Left lung (tissue), 10 donors: Measurements from ENCODE around the gene UNC13C. TPM values are rescaled to one million over a fixed set of nuclear protein-coding genes. Genes with fewer than 3 reads are reported as not detected.

Experiments used
- ATAC-seq: fragments of 200-7000 bp; cut with Tn5 transposase; one replicate; pipeline ENCODE4 v1.9.1; 2020; ENCODE audit warnings: moderate library complexity
- DNase-seq, 4 donors: peaks; one replicate each; pipeline ENCODE4 v3.0.0-alpha.2; 2013 to 2020
- H3K27ac ChIP-seq, 2 donors: fragments of 200-600 bp; sonication (generic) in 1 of 2; one replicate each; pipeline versions ENCODE4 v1.5.0 to v1.8.0; 2020 to 2021
- H3K27me3 ChIP-seq, 2 donors: fragments of 200-600 bp; sonication (generic) in 1 of 2; one replicate each; pipeline versions ENCODE4 v1.5.0 to v1.8.0; 2020 to 2021
- H3K36me3 ChIP-seq, 2 donors: fragments of 200-600 bp; sonication (generic) in 1 of 2; one replicate each; pipeline versions ENCODE4 v1.5.0 to v1.8.0; 2020 to 2021
- H3K4me1 ChIP-seq, 2 donors: fragments of 200-600 bp; one replicate each; pipeline ENCODE4 v1.8.0; 2021
- H3K4me3 ChIP-seq, 2 donors: fragments of 200-600 bp; sonication (generic) in 1 of 2; one replicate each; pipeline versions ENCODE4 v1.5.0 to v1.8.0; 2020 to 2021; ENCODE audit warnings: mild to moderate bottlenecking in 1 of 2
- H3K9me3 ChIP-seq, 2 donors: fragments of 200-600 bp; sonication (generic) in 1 of 2; one replicate each; pipeline versions ENCODE4 v1.5.0 to v1.8.0; 2020 to 2021
- intact Hi-C, 2 donors: fragments of 100-400 bp; cut with DNase I; formaldehyde crosslinking; loops; one replicate each; pipeline versions ENCODE4 v1.11.2 to v1.14.2; 2022
- polyA plus RNA-seq, 6 donors: library from polyadenylated mRNA; unstranded; fragments of 120-200 nt; gene quantifications; one replicate each; pipeline ENCODE4 v1.2.1, GENCODE V29; 2013; ENCODE audit not compliant: insufficient read length in 6 of 6
- total RNA-seq, 2 donors: library from RNA; stranded (reverse); fragmentation: NEBNext Ultra II Directional; extraction: Animal tissue kit (Norgen Biotek cat#: 25700); gene quantifications; one replicate each; pipeline ENCODE4 v1.2.1, GENCODE V29; 2021
- TF ChIP-seq, protein P1 (sequence below), 2 donors: fragments of 200-600 bp; sonication (generic) in 1 of 2; IDR thresholded peaks; one replicate each; pipeline versions ENCODE4 v1.5.0 to v1.8.0; 2021; ENCODE audit warnings: antibody characterized with exemption in 2 of 2
- donor health status: DM: no; HTN: yes; CAD: no.
- donor health status: DM: no; HTN: no; CAD: no.

UNC13C gene
- total and polyA plus RNA-seq, 8 donors: 0.03 to 19.2 (median 12.8) TPM

- ATAC-seq (no peak), DNase-seq (no peak)
- H3K27ac ChIP-seq: no peak overlapping the region
- H3K27me3 ChIP-seq: peaks cover 0 to 5% of the 10 kb centered on the region in 2 donors
- H3K4me1 ChIP-seq: no peaks in the 10 kb centered on the region
- no peaks in the 10 kb centered on the region for H3K36me3 ChIP-seq
- TF ChIP-seq, protein P1, sequence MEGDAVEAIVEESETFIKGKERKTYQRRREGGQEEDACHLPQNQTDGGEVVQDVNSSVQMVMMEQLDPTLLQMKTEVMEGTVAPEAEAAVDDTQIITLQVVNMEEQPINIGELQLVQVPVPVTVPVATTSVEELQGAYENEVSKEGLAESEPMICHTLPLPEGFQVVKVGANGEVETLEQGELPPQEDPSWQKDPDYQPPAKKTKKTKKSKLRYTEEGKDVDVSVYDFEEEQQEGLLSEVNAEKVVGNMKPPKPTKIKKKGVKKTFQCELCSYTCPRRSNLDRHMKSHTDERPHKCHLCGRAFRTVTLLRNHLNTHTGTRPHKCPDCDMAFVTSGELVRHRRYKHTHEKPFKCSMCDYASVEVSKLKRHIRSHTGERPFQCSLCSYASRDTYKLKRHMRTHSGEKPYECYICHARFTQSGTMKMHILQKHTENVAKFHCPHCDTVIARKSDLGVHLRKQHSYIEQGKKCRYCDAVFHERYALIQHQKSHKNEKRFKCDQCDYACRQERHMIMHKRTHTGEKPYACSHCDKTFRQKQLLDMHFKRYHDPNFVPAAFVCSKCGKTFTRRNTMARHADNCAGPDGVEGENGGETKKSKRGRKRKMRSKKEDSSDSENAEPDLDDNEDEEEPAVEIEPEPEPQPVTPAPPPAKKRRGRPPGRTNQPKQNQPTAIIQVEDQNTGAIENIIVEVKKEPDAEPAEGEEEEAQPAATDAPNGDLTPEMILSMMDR (IDR thresholded peaks at IDR 0.05): no peak
- intact Hi-C loops: no loop called here
- H3K4me3 ChIP-seq: no peak overlapping the region
- H3K9me3 ChIP-seq: no peaks in the 10 kb centered on the region
Measured at GRCh38 chr15:53985562-53985961, 7.3 kb downstream of the UNC13C start.

DNA sequence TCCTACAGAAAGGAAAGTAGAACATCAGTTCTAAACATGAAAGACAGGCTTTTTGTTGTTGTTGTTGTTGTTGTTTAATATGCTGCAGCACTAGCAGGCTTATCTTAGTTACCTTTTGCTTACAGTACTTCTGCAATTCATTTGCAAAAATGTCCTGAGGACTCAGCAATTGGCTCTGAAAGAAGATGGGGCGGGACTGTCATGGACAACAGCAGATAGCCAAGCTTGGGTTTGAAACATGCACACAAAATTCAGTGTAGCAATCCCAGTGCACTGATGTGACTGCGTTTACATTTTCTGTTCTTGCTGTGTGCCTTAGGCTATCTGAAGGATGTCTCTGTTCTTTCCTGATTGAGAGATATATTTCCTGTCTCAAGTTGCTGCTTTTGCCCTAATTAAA lies 9.2 kb downstream of the UNC13C start:
- H3K36me3 ChIP-seq: no peaks in the 10 kb centered on the region
- H3K27me3 ChIP-seq: no peaks in the 10 kb centered on the region
- H3K27ac ChIP-seq: no peak overlapping the region
- intact Hi-C loops: no loop called here
- TF ChIP-seq, protein P1 (IDR thresholded peaks at IDR 0.05): no peak
- no peak for DNase-seq
- no peak for ATAC-seq
- H3K4me1 ChIP-seq: no peaks in the 10 kb centered on the region
- H3K9me3 ChIP-seq: peaks cover 0 to 8% of the 10 kb centered on the region in 2 donors
- no peak overlapping the region for H3K4me3 ChIP-seq

DNA sequence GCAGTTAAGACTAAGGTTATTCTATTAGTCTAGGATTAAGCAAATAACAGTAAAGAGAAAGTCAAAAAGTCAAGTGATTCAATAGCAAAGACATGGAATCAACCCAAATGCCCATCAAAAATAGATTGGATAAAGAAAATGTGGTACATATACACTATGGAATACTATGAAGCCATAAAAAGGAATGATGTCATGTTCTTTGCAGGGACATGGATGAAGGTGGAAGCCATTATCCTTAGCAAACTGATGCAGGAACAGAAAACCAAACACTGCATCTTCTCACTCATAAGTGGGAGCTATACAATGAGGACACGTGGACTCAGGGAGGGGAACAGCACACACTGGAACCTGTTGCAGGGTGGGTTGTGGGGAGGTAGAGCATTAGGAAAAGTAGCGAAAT lies 29.0 kb downstream of the UNC13C start:
- TF ChIP-seq, protein P1 (IDR thresholded peaks at IDR 0.05): no peak
- ATAC-seq: no peak
- no peaks in the 10 kb centered on the region for H3K27me3 ChIP-seq

DNA sequence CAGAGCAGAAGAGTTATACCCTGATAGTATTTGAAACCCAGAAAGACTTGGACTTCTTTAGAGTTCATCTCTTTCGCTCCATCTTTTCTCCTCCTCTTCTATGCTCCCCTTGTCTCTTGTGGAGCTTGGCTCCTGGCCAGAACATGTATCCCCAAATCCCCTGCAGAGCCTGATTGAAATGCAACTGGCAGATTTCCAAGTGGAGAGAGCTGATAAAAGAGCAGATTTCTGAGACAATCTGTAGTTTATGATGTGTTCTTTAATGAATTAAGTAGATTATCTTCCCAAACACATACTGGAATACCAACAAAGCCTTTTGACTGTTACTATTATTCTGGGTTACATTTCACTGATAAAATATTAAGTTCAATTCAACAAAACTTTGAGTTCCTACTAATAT lies 33.4 kb downstream of the UNC13C start:
- TF ChIP-seq, protein P1 (IDR thresholded peaks at IDR 0.05): no peak
- Histone ChIP-seq H3K36me3 (no peaks in the 10 kb centered on the region), H3K27ac (no peak overlapping the region), H3K27me3 (no peaks in the 10 kb centered on the region), H3K4me3 (no peak overlapping the region), H3K9me3 (no peaks in the 10 kb centered on the region), H3K4me1 (no peaks in the 10 kb centered on the region)
- intact Hi-C loops: no loop called here
- peak in 2 of 4 donors; percentile 31 to 42 for DNase-seq
- ATAC-seq: no peak

More for the DNA sequence above, 29.0 kb downstream of the UNC13C start:
- Histone ChIP-seq H3K27ac (no peak overlapping the region), H3K4me1 (no peaks in the 10 kb centered on the region), H3K36me3 (no peaks in the 10 kb centered on the region), H3K9me3 (no peaks in the 10 kb centered on the region), H3K4me3 (no peak overlapping the region)
- intact Hi-C loops: no loop called here
- no peak for DNase-seq

- Histone ChIP-seq H3K4me3 (no peak overlapping the region), H3K4me1 (no peaks in the 10 kb centered on the region), H3K9me3 (no peaks in the 10 kb centered on the region), H3K27ac (no peak overlapping the region), H3K27me3 (no peaks in the 10 kb centered on the region), H3K36me3 (no peaks in the 10 kb centered on the region)
- TF ChIP-seq, protein P1 (IDR thresholded peaks at IDR 0.05): no peak
- no peak for DNase-seq
- intact Hi-C loops: no loop called here
- ATAC-seq: no peak
Measured at GRCh38 chr15:54014067-54014655, 35.9 kb downstream of the UNC13C start.
